ENCODE results near the gene TMEM236.

The TMEM236 gene

DNA sequence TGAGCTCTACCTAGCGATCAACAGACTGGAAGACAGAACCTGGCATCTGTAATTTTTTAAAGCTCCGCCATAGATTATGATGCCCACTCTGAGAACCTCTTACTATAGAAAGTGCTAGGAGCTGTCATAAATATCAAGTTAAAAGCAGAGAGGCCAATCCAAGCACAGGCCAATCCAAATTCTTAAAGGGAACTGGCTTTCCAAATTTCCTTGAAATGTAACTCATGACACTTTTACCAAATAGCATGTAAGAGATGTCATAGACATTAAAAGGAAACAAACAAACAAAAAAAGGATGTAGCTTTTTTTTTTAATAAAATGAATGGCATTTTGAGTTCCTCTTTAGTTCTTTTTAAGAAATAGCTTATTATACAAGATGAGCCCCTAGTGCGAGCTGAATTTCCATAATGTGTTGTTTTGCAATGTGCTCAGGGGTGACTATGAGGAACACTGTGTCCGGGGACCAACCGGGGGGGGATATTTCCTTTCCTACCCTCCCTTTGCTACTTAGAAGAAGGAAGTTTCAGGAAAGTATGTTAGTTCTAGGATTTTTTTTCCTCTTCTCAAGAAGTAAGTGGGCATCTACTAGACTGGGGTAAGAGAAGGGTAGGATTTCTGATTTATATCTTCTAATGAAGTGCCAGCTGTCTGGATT, 33.4 kb downstream of the TMEM236 start:
- FAIRE-seq (no peak), DNase-seq (ENCODE audit: insufficient read length, low spot score) (no peak)

DNA sequence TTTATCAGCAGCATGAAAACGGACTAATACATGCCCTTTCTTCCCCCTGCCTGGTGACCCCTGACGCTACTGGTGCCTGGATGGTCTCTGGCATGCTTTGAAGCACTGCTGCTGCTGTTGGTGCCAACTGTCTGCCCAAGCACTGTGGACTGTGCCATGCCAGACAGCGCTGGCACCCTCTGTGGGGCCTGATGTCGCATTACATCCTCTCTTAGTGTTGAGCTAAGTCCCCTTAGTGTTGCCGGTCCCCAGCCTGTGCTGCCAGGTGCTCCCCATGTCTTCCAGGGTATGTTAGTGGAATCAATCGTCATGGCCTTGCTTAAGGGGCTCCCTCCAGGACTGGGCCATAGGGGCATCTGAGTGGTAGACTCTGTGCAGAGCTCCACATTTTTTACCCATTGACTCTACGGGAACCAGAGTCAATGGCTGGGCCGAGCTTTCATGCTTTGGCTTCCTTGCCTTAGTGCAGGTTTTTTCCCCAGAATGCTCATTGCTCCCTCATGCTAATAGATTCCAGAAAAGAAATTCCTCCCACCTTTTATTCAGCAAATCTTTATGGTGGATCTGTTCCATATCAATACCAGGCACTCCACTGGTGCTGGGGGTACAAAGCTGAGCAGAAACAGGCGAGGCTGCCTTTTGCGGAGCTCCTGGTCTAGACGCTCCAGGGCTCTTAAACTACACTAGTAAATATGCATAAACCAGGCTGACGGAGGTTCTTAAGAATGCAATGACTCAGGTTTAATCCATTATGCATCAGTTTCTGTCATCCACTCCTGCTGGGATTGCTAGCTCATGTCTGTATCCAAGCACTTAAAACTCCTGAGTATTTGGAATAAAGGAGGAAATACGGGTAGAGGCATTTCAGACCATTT, 35.3 kb downstream of the TMEM236 start:
- FAIRE-seq = no peak
- DNase-seq (ENCODE audit: insufficient read length, low spot score) = peak; percentile 60

DNA sequence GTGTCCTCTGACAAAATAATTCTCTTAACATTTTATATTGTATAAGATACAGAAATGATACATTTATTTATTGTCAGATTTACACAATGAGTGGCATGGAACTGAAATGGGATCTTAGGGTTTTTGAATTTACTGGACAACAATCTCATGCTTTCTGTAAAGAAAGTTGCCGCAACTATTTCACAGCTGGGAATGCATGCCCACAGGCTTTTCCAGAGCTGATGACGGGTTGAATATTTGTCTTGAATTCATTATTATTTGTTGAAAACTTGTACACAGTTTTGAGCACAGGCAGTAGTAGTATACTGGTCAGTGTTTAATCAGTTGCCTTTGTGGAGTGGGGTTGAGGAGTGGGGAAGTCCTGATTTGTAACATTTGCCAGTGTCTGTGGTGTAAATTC, 36.6 kb downstream of the TMEM236 start:
- FAIRE-seq = no peak
- DNase-seq (ENCODE audit: insufficient read length, low spot score) = no peak

DNA sequence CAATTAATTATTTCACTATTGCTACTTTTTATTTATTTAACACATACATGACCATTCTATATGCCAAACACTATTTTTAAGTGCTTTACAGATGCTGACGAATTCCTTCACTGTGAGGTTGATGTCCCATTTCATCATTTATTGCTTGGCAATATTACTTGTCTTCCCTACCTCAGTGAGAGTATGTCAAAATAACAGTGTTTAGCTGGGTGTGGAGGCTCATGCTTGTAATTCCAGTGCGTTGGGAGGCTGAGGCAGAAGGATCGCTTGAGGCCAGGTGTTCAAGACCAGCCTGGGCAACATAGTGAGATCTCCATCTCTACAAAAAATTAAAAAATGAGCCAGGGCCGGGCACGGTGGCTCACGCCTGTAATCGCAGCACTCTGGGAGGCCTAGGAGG, 37.4 kb downstream of the TMEM236 start:
- FAIRE-seq (no peak), DNase-seq (ENCODE audit: insufficient read length, low spot score) (no peak)

DNA sequence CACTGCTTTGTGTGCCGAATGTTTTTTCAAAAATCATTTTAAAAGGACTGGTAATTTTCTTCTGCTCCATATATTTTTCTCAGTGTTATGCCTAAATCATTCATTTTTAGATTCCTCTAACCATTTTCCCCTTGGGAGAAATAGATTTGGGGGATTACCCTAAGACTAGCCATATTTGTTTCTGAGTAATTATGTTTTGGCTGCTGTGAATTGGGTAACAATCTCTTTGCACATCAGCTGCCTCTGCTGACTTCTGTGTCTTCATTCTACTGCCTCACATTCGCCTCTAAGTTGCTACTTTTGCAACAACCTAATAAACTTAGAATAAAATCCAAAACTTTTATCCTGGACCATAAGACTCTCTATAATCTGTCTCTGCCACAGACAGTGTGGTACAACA, 38.6 kb downstream of the TMEM236 start:
- no peak for FAIRE-seq
- DNase-seq (ENCODE audit: insufficient read length, low spot score) = no peak

DNA sequence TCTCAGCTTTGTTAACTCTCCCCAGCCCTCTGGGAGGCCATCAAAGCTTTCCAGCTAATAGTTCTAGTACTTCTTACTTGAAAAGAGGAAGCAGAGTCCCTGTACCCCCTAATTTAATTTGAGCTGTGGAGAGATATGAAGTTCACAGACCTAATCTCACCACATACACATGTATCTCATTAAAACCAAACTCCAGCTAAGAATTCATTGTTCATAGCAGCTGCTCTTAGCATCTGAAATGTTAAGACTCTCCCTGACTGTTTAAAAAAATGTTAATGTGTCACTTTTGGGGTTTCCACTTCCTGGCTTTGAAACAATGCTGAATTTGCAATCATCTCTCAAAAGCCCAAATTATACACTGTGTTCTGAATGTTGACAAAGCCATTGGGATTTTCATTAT, 41.0 kb downstream of the TMEM236 start:
- DNase-seq (ENCODE audit: insufficient read length, low spot score) (no peak), FAIRE-seq (no peak)

DNA sequence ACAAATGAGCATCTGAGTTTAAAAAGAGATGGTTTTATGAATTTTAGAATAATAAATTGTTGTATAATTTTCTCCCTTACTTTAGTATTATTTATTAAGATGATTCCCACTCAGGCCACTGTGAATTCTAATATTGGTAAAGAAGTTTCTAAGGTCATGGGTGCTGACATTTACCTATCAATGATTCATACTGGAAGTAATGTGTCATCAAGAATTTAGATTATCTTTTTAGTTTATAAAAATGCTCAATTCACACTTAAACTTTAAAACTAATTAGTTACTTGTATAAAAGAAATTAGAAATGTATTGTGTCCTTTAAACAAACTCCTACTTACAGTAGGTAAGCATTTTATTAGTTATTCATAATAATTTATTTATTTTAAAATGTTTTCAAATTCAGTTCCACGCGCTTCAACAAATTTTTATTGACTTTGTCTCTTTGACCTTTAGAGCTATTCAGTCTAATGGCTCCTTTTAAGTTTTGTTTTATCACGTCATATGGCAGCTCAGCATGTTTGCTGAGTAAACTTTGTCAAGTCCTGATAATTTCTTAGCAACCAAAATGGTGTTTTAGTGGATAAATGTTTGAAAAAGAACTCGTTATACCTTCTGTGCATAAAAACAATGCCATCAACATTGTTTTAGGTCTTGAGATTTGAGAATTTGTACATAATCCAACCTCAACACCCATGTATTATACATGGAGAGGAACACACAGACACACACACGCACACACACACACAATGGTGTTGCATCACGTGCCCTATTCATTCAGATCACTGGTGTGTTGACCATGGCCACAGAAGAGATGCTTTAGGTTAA, 42.0 kb downstream of the TMEM236 start:
- FAIRE-seq (no peak), DNase-seq (ENCODE audit: insufficient read length, low spot score) (no peak)

DNA sequence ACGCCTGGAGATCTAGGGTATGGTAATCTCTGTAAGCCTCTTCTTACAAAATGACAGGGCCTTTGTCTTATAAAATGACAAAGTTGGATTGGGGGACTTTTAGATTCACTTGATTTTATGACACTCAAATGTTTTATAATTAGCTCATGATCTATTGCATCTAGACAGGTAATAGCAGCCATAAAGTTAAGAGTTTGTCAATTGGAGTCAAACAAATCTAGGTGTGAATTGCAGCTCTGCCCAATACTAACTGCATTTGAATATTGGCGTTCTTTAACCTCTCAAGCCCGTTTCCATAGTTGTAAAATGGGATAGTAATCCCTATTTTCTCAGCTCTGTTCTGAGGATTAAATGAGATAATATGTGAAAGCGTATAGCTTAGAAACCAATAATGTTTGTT, 43.1 kb downstream of the TMEM236 start:
- DNase-seq (ENCODE audit: insufficient read length, low spot score) (no peak), FAIRE-seq (no peak)

DNA sequence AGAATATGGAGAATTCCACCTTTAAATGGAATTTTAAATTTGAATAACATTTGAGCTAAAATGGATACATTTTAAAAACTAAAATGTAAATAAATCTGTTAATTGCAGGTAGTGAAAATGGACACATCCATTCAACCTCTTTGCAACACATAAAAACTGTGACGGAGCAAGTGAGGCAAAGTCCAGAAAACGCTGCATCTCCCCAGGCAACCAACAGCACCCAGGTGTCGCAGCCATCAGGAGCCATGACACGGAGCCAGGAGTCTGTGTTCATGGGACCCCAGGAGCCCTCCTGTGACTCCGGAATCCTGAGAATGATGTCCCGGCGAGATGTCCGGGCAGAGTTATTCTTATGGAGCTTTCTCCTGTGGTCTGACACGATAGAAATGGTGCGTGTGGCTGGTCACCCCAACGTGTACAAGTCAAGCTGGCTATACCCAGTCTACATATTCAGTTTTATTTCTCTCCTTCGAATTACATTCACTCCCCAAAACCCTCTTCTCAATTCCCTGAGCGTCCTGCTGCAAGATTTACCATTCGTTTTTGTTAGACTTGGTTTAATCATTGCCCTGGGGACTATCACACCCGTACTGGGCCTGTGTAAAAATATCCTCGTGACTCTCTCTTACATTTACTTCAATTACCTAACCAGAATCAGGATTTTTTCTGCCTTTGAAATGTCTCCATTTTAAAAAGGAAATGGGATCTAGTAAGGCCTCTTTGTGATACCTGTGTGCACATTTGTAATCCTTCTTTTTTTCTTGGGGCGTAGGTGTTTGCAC, 44.0 kb downstream of the TMEM236 start:
- FAIRE-seq = no peak
- no peak for DNase-seq (ENCODE audit: insufficient read length, low spot score)

DNA sequence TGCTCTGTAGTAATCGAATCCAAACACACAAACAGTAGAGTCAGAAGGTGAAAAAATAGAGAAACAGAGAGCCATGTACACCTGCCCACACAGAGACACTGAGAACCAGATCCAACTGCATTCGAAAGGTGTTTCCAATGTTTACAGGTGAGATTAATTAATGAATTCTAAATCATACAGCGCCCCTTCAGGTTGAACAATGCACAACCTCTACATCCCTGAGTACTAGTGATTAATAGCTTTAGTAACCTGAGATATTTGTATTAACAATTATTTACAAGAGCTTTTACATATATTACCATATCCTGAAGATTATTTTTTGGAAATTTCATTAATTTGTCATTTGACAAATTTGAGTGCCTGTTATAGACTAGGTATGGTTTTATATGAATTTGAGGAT, 49.5 kb downstream of the TMEM236 start:
- DNase-seq (ENCODE audit: insufficient read length, low spot score) (no peak), FAIRE-seq (no peak)

DNA sequence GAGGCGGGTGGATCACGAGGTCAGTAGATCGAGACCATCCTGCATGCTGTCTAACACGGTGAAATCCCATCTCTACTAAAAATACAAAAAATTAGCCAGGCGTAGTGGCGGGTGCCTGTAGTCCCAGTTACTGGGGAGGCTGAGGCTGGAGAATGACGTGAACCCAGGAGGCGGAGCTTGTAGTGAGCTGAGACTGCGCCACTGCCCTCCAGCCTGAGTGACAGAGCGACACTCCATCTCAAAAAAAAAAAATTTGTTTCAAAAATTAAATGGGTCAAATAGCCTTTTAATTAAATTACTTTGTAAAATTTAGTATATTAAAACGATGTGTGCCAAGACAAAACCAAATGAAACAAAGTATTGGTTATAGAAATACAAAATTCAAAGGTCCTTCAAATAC, 50.3 kb downstream of the TMEM236 start:
- FAIRE-seq (no peak), DNase-seq (ENCODE audit: insufficient read length, low spot score) (no peak)

DNA sequence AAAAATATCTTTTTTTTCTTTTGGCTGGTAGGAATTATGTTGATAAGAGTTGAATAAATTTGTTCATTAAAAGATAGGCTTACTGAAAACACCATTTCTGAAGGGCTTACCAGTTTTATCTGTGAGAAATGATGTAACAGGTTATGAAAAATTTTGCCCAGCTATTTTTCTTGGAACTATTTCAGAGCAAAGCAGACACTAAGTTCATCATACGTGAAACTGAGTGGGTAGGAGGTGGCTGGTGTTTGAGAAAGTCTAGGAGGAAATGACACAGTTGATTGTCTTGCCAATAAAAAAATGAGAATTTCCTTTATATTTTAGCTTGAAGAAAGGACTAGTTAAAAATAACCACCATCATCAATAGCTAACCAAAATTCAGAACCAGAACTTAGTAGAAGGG, 51.0 kb downstream of the TMEM236 start:
- DNase-seq (ENCODE audit: insufficient read length, low spot score) (no peak), FAIRE-seq (no peak)

DNA sequence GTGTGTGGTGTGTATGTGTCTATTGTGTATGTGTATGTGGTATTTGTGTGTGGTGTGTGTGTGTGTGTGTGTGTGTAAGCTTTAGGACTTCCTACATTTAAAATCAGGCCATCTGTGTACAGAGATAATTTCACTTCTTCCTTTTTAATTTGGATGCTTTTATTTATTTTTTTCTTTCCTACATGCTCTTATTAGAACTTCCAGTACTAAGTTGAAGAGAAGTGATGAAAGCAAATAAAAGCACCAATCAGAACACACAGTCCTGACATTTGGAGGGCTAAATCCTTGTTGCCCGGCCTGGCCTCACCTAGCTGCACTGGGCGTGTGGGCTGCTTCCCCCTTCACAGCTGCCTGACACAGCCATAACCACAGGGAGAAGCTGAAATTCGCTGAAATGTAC, 53.3 kb downstream of the TMEM236 start:
- no peak for DNase-seq (ENCODE audit: insufficient read length, low spot score)
- no peak for FAIRE-seq

DNA sequence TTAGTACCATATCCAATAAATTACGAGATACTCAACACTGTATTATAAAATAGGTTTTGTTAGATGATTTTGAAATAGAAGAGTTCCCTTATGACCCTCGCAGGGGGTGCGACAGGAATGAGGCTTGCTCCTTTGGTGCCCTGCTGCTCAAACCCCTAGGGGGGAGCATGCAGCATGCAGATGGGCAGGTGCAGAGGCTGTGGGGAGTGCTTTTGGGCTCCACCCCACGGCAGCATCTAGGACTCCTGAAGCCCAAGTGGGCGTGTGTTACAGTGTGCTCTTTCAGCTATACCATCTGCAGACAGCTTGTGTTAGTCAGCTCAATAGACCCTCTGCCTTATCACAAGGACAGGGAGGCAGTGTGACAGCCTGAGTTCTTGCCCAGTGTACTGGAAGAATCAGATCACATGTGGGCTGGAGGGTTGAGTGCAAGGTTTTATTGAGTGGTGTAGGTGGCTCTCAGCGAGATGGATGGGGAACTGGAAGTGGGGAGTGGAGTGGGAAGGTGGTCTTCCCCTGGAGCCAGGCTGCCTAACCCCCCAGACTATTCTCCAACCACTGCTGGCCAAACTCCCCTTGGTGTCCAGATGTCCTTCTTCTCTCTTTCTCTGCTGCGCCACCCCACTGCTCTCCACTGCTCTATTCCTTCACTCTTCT, 54.0 kb downstream of the TMEM236 start:
- FAIRE-seq (no peak), DNase-seq (ENCODE audit: insufficient read length, low spot score) (no peak)

DNA sequence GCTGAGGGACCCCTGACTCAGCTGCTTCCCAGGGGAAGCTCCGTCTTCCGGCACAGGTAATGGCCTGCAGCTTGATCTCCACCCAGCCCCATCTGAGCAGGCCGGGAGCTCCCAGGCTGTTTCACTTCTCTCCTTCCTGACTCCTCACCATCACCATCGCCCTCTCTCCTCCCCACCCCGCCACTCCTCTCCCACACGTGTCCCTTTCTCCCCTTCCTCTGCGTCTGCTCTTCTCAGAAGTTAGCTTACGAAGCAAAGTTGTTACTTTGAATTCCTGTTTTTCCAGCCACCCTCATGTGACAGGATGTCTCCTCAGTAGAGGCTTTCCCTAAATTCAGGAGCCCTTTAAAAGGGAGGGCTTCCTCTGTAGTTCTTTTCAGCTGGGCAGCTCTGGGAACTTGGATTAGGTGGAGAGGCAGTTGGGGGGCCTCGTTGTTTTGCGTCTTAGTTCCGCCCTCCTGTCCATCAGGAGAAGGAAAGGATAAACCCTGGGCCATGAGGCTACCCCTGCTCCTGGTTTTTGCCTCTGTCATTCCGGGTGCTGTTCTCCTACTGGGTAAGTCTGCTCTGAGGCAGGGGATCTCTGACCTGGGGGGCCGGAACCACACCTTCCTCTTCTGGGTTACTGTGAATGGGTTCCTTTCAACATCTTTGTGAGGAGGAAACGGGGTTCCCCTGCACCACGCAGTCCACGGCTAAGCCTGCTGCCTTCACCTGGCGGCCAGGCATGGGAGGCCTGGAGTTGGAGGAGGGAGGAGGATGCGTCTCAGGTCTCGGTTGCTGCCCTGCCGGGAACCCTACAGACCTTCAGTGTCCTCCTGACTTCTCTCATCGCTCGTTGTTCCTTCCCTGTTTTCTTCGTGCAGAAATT, 57.2 kb downstream of the TMEM236 start, which contains the start of gene MRC1:
Gene MRC1 (plus strand): TSS at position 378 of the 871 bp plus-strand sequence. CDS start 118 bp downstream, at position 496.
- no peak for DNase-seq (ENCODE audit: insufficient read length, low spot score)
- FAIRE-seq = no peak

DNA sequence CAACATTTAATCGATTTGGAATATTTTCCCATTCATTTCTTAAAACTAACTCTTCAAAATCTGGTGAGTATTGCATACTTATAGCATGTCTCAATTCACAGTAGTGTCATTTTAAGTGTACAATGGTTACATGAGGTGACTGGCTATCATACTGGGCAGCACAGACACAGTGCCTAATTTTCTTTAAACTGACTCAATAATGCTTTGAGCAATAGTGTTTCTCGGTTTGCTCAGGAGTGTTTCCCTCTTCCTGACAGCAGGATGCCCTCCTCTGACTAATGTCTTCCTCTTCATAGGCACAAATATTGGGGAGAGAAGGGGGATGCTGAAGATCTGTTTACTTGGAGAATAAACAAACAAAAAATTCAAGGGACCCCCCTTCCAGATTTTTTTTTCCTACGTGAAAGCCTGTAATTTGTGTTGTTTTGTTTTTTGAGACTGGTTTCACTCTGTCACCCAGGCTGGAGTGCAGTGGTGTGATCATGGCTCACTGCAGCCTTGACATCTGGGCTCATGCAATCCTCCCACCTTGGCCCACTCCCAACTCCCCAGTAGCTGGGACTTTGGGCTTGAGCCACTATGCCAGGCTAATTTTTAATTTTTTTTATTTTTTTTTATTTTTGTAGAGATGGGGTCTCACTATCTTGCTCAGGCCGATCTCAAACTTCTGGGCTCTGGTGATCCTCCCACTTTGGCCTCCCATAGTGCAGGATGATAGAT, 59.3 kb downstream of the TMEM236 start:
- FAIRE-seq (no peak), DNase-seq (ENCODE audit: insufficient read length, low spot score) (no peak)

DNA sequence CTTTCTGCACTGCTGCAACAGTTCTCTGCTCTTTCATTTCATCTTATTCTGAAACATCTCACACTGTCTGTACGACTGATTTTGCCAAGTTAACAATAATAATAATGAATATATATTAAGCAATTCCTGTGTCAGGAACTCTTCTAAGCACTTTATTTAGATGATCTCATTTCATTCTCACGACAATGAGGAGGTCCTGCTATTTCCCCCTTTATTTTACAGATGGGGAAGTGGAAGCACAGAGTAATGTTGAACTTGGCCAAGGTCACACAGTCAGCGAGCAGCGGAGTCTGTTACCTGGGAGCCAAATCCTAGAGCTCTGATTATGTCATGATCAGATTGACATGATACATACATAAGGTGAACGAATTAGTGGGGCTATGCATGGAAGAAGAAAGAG, 63.0 kb downstream of the TMEM236 start:
- FAIRE-seq (no peak), DNase-seq (ENCODE audit: insufficient read length, low spot score) (no peak)

DNA sequence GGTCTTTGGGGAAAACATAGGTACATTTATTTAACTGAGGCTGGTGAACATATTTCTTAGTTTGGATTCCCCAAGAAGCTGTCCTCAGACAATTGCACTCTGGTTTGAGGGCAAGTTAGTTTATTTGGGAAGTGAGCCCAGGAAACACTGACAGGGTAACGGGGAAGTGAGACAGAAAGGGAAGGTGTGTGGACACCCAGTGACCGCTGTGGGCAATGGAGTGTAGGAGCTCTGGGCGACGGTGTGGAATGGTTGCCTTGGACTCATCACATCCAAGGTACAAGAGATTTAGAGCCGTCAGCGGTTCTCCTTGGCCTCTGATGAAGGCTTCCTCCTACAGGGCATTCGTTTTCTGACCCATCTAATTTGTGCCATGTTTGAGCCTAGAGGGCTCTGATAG, 64.2 kb downstream of the TMEM236 start:
- DNase-seq (ENCODE audit: insufficient read length, low spot score) (no peak), FAIRE-seq (no peak)

Measured in HTR-8/SVneo (cell line).